SK-N-SH treated with all-trans-retinoic acid at 6 μM for 48 hours (cell line): ENCODE measurements around the gene CERK.

Experiments used
- ATAC-seq: fragments of 200-7000 bp; cut with Tn5 transposase; 3 replicates; pipeline ENCODE4 v1.9.1; 2020; ENCODE audit warnings: mild to moderate bottlenecking, moderate library complexity
- ARNTL ChIP-seq: fragments of 450-650 bp; formaldehyde crosslinking; IDR thresholded peaks from 2 replicates; pipeline ENCODE4 v1.5.0; 2020; ENCODE audit warnings: low read depth, mild to moderate bottlenecking, moderate library complexity, borderline replicate concordance
- BACH2 ChIP-seq: fragments of 250-450 bp; sonication (Bioruptor Pico); IDR thresholded peaks from 2 replicates; pipeline ENCODE4 v1.9.0; 2021; ENCODE audit warnings: mild to moderate bottlenecking, borderline replicate concordance
- CREB5 ChIP-seq: fragments of 250-450 bp; sonication (Bioruptor Pico); IDR thresholded peaks from 2 replicates; pipeline ENCODE4 v1.5.1; 2020; ENCODE audit warnings: low read depth, mild to moderate bottlenecking, moderate library complexity
- CSDC2 ChIP-seq: fragments of 250-450 bp; sonication (Bioruptor Pico); IDR thresholded peaks from 2 replicates; pipeline ENCODE4 v1.5.0; 2020; ENCODE audit warnings: mild to moderate bottlenecking, moderate library complexity
- ESRRG ChIP-seq: fragments of 250-450 bp; sonication (Bioruptor Pico); IDR thresholded peaks from 2 replicates; pipeline ENCODE4 v1.6.1; 2021; ENCODE audit warnings: mild to moderate bottlenecking
- GLIS3 ChIP-seq: fragments of 250-450 bp; sonication (Bioruptor Pico); IDR thresholded peaks from 2 replicates; pipeline ENCODE4 v1.5.0; 2020; ENCODE audit warnings: mild to moderate bottlenecking, moderate library complexity
- ISL1 ChIP-seq: fragments of 250-450 bp; sonication (Bioruptor Pico); IDR thresholded peaks from 2 replicates; pipeline ENCODE4 v2.1.2; 2022; ENCODE audit warnings: mild to moderate bottlenecking, moderate library complexity
- OSR1 ChIP-seq: fragments of 250-450 bp; sonication (Bioruptor Pico); IDR thresholded peaks from 2 replicates; pipeline ENCODE4 v1.8.0; 2022; ENCODE audit warnings: moderate library complexity, mild to moderate bottlenecking, inconsistent platforms
- PPARA ChIP-seq: fragments of 250-450 bp; sonication (Bioruptor Pico); IDR thresholded peaks from 2 replicates; pipeline ENCODE4 v1.5.0; 2020; ENCODE audit warnings: mild to moderate bottlenecking, borderline replicate concordance
- RARB ChIP-seq: fragments of 250-450 bp; sonication (Bioruptor Pico); IDR thresholded peaks from 2 replicates; pipeline ENCODE4 v1.8.0; 2021; ENCODE audit warnings: mild to moderate bottlenecking, moderate library complexity
- SNAI2 ChIP-seq: fragments of 250-450 bp; sonication (Bioruptor Pico); IDR thresholded peaks from 2 replicates; pipeline ENCODE4 v1.5.0; 2020; ENCODE audit warnings: mild to moderate bottlenecking, moderate library complexity
- TCF4 ChIP-seq: fragments of 250-450 bp; sonication (Bioruptor Pico); IDR thresholded peaks from 2 replicates; pipeline ENCODE4 v1.8.0; 2021; ENCODE audit warnings: mild to moderate bottlenecking, moderate library complexity, borderline replicate concordance
- TOX ChIP-seq: fragments of 250-450 bp; sonication (Bioruptor Pico); IDR thresholded peaks from 2 replicates; pipeline ENCODE4 v1.8.0; 2021; ENCODE audit warnings: mild to moderate bottlenecking, moderate library complexity, borderline replicate concordance
- ZC3H10 ChIP-seq: fragments of 250-450 bp; sonication (Bioruptor Pico); IDR thresholded peaks from 2 replicates; pipeline ENCODE4 v1.5.1; 2021; ENCODE audit warnings: mild to moderate bottlenecking, moderate library complexity
- ZFP3 ChIP-seq: fragments of 250-450 bp; sonication (Bioruptor Pico); IDR thresholded peaks from 2 replicates; pipeline ENCODE4 v1.5.0; 2020; ENCODE audit warnings: mild to moderate bottlenecking, moderate library complexity
- ZFP30 ChIP-seq: fragments of 450-650 bp; formaldehyde crosslinking; IDR thresholded peaks from 2 replicates; pipeline ENCODE4 v1.5.0; 2022; ENCODE audit warnings: mild to moderate bottlenecking, moderate library complexity
- ZNF565 ChIP-seq: fragments of 450-650 bp; formaldehyde crosslinking; conservative IDR thresholded peaks from 2 replicates; pipeline ENCODE4 v1.5.0; 2020; ENCODE audit warnings: low read depth, mild to moderate bottlenecking, moderate library complexity
- ZNF70 ChIP-seq: fragments of 450-650 bp; formaldehyde crosslinking; IDR thresholded peaks from 2 replicates; pipeline ENCODE4 v1.5.0; 2020; ENCODE audit warnings: mild to moderate bottlenecking, moderate library complexity
- ZNF8 ChIP-seq: fragments of 450-650 bp; formaldehyde crosslinking; IDR thresholded peaks from 2 replicates; pipeline ENCODE4 v1.5.0; 2020; ENCODE audit warnings: mild to moderate bottlenecking, moderate library complexity
- TF ChIP-seq, protein P1 (sequence below): fragments of 250-450 bp; sonication (Bioruptor Pico); IDR thresholded peaks from 2 replicates; pipeline ENCODE4 v1.8.0; 2021; ENCODE audit warnings: low read depth, mild to moderate bottlenecking, moderate library complexity, borderline replicate concordance
- TF ChIP-seq, protein P2 (sequence below): fragments of 250-450 bp; sonication (Bioruptor Pico); IDR thresholded peaks from 2 replicates; pipeline ENCODE4 v1.8.0; 2020; ENCODE audit warnings: mild to moderate bottlenecking, moderate library complexity, borderline replicate concordance
- TF ChIP-seq, protein P3 (sequence below): fragments of 250-450 bp; sonication (Bioruptor Pico); IDR thresholded peaks from 2 replicates; pipeline ENCODE4 v1.5.0; 2020; ENCODE audit warnings: mild to moderate bottlenecking, moderate library complexity

The CERK gene

GRCh38 chr22:46693634-46694415 is 44.2 kb downstream of the CERK start:
- TF ChIP-seq ZNF565 (CRISPR knock-in tag) (no peak), ISL1 (CRISPR knock-in tag) (no peak), ZFP3 (no peak), TOX (CRISPR knock-in tag) (no peak), RARB (no peak), ZFP30 (CRISPR knock-in tag) (no peak), TCF4 (no peak)
- no peak for ATAC-seq

- TF ChIP-seq ZNF8 (CRISPR knock-in tag) (no peak), GLIS3 (CRISPR knock-in tag) (no peak)
- no peak for ATAC-seq
Measured at GRCh38 chr22:46691571-46691970, 46.5 kb downstream of the CERK start.

GRCh38 chr22:46690146-46690545 is 47.9 kb downstream of the CERK start:
- TF ChIP-seq TCF4 (no peak), ISL1 (CRISPR knock-in tag) (no peak), TOX (CRISPR knock-in tag) (no peak), OSR1 (CRISPR knock-in tag) (no peak), ZNF8 (CRISPR knock-in tag) (no peak), ZNF565 (CRISPR knock-in tag) (no peak), ZNF70 (no peak), ZFP30 (CRISPR knock-in tag) (no peak), PPARA (CRISPR knock-in tag) (no peak)
- TF ChIP-seq, protein P1, sequence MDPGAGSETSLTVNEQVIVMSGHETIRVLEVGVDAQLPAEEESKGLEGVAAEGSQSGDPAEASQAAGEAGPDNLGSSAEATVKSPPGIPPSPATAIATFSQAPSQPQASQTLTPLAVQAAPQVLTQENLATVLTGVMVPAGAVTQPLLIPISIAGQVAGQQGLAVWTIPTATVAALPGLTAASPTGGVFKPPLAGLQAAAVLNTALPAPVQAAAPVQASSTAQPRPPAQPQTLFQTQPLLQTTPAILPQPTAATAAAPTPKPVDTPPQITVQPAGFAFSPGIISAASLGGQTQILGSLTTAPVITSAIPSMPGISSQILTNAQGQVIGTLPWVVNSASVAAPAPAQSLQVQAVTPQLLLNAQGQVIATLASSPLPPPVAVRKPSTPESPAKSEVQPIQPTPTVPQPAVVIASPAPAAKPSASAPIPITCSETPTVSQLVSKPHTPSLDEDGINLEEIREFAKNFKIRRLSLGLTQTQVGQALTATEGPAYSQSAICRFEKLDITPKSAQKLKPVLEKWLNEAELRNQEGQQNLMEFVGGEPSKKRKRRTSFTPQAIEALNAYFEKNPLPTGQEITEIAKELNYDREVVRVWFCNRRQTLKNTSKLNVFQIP: no peak
- no peak for ATAC-seq

GRCh38 chr22:46688949-46689348 is 49.1 kb downstream of the CERK start:
- TF ChIP-seq CREB5 (CRISPR knock-in tag) (no peak), PPARA (CRISPR knock-in tag) (no peak), ZNF8 (CRISPR knock-in tag) (no peak), GLIS3 (CRISPR knock-in tag) (no peak), ESRRG (CRISPR knock-in tag) (no peak), CSDC2 (CRISPR knock-in tag) (no peak)
- TF ChIP-seq, protein P2, sequence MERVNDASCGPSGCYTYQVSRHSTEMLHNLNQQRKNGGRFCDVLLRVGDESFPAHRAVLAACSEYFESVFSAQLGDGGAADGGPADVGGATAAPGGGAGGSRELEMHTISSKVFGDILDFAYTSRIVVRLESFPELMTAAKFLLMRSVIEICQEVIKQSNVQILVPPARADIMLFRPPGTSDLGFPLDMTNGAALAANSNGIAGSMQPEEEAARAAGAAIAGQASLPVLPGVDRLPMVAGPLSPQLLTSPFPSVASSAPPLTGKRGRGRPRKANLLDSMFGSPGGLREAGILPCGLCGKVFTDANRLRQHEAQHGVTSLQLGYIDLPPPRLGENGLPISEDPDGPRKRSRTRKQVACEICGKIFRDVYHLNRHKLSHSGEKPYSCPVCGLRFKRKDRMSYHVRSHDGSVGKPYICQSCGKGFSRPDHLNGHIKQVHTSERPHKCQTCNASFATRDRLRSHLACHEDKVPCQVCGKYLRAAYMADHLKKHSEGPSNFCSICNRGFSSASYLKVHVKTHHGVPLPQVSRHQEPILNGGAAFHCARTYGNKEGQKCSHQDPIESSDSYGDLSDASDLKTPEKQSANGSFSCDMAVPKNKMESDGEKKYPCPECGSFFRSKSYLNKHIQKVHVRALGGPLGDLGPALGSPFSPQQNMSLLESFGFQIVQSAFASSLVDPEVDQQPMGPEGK (CRISPR knock-in tag): no peak
- no peak for ATAC-seq

GRCh38 chr22:46687460-46687859 is 50.6 kb downstream of the CERK start:
- ATAC-seq: no peak
- TF ChIP-seq, protein P3, sequence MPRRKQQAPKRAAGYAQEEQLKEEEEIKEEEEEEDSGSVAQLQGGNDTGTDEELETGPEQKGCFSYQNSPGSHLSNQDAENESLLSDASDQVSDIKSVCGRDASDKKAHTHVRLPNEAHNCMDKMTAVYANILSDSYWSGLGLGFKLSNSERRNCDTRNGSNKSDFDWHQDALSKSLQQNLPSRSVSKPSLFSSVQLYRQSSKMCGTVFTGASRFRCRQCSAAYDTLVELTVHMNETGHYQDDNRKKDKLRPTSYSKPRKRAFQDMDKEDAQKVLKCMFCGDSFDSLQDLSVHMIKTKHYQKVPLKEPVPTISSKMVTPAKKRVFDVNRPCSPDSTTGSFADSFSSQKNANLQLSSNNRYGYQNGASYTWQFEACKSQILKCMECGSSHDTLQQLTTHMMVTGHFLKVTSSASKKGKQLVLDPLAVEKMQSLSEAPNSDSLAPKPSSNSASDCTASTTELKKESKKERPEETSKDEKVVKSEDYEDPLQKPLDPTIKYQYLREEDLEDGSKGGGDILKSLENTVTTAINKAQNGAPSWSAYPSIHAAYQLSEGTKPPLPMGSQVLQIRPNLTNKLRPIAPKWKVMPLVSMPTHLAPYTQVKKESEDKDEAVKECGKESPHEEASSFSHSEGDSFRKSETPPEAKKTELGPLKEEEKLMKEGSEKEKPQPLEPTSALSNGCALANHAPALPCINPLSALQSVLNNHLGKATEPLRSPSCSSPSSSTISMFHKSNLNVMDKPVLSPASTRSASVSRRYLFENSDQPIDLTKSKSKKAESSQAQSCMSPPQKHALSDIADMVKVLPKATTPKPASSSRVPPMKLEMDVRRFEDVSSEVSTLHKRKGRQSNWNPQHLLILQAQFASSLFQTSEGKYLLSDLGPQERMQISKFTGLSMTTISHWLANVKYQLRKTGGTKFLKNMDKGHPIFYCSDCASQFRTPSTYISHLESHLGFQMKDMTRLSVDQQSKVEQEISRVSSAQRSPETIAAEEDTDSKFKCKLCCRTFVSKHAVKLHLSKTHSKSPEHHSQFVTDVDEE (CRISPR knock-in tag): no peak
- TF ChIP-seq ZNF565 (CRISPR knock-in tag): no peak
- TF ChIP-seq SNAI2 (CRISPR knock-in tag): no peak
- no peak for TF ChIP-seq CSDC2 (CRISPR knock-in tag)
- TF ChIP-seq ZNF8 (CRISPR knock-in tag): no peak
- no peak for TF ChIP-seq ESRRG (CRISPR knock-in tag)
- TF ChIP-seq, protein P1: no peak
- TF ChIP-seq GLIS3 (CRISPR knock-in tag): no peak
- TF ChIP-seq OSR1 (CRISPR knock-in tag): no peak
- TF ChIP-seq ZFP3: no peak
- TF ChIP-seq RARB: no peak
- no peak for TF ChIP-seq ZNF70
- no peak for TF ChIP-seq ARNTL (CRISPR knock-in tag)
- TF ChIP-seq PPARA (CRISPR knock-in tag): no peak
- TF ChIP-seq BACH2 (CRISPR knock-in tag): no peak
- TF ChIP-seq ZC3H10 (CRISPR knock-in tag): no peak
- no peak for TF ChIP-seq ZFP30 (CRISPR knock-in tag)
- TF ChIP-seq TOX (CRISPR knock-in tag): no peak
